NCI-H2227 (cell line): Measurements from ENCODE around the gene TMEM209.
"Not testable (repeated sequence)": the region's sequence is repeated elsewhere in the genome, so short reads cannot be mapped to it uniquely, and the experiment has no call there.

Experiments used
- DNase-seq: peaks from one replicate; lab custom pipeline; 2025; ENCODE audit not compliant: unreplicated experiment; lab: John Stamatoyannopoulos, UW

TMEM209 gene

GRCh38 chr7:130174237-130174959 is 30.8 kb downstream of the TMEM209 start:
- no peak for DNase-seq

- DNase-seq, result no peak
Observed at GRCh38 chr7:130162196-130162595, 43.0 kb downstream of the TMEM209 start.

GRCh38 chr7:130160455-130160854 is 44.8 kb downstream of the TMEM209 start:
- DNase-seq, result no peak

DNA sequence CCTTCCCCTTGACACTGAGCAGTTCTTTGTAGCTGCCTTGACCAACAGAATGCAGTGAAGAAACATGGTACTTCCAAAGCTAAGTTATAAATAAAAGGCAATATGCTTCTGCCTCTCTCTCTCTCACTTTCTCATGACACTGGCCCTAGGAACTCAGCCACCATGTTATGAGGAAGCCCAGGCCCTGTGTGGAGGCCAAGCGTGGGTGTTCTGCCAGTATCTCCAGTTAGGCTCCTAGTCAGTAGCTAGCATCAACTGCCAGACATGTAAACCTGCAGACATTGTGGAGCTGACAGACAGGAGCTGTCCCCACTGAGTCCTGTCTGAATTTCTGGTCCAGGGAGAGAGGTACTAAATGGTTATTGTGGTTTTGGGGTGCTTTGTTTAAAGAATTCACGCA is 45.2 kb downstream of the TMEM209 start:
- DNase-seq, result no peak

GRCh38 chr7:130157700-130158099 is 47.5 kb downstream of the TMEM209 start:
- DNase-seq, result no peak

DNA sequence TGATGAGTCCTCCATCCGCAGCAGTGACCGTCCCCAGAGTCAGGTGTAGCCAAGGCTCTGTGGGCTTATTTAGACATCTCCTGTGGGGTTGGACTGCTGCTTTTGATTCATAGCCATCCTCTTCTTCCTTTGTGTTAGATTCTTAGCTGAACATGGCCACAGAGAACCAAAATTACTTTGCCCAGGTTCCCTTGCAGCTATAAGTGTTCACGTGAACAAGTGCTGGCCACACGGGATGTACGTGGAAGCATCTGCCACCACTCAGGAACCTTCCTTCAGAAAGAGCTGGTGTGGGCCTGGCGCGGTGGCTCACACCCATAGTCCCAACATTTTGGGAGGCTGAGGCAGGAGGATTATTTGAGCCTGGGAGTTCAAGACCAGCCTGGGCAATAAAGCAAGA is 49.1 kb downstream of the TMEM209 start:
- DNase-seq, result no peak

GRCh38 chr7:130154501-130155317 is 50.5 kb downstream of the TMEM209 start:
- no peak for DNase-seq

DNA sequence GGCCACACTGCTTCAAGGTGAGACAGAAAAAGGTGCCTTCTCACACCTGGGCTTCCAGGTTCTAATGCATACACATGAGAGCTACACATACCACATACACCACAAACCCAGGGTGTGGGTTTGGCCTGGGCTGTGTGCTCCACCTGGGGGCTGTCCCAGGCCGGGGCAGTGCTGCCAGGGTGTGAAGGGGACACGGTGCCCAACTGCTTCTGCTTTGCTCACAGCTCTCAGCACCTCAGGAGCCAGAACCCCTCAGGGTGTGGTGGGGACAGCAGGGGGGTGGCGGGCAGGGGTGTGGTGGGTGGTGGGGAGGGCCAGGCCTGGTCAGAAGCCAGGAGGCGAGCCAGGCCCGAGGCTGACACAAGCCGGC is 51.1 kb downstream of the TMEM209 start:
- no peak for DNase-seq

GRCh38 chr7:130153211-130153908 is 51.8 kb downstream of the TMEM209 start:
- no peak for DNase-seq

DNA sequence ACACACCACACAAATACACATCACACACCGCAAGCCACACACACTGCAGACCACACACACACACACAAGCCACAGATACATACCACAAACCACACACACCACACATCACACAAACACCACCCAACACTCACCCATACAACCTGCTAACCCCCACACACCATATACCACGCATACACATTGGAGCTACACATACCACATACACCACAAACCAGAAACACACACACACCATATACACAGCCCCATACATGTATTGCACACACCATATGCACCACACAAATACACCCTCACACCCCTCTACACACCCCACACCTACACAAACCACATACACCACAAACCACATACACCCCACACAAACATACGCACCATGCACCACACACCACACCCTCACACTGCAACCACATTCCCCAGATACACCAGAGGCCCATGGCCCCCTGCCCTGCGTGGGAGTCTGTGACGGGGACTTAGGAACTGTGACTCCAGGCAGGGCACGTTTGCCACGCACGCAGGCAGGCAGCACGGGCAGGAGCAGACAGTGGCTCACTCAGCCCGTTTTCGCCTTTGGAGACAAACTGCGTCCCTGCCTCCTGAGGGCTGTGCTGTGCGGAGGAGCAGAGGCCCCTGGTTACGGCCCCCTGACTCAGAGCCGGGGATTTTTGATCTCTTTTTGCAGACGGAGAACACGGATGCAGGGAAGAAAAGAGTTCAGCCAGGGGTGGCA is 52.6 kb downstream of the TMEM209 start:
- DNase-seq, result no peak

GRCh38 chr7:130151591-130152492 is 53.4 kb downstream of the TMEM209 start:
- DNase-seq, result no peak

DNA sequence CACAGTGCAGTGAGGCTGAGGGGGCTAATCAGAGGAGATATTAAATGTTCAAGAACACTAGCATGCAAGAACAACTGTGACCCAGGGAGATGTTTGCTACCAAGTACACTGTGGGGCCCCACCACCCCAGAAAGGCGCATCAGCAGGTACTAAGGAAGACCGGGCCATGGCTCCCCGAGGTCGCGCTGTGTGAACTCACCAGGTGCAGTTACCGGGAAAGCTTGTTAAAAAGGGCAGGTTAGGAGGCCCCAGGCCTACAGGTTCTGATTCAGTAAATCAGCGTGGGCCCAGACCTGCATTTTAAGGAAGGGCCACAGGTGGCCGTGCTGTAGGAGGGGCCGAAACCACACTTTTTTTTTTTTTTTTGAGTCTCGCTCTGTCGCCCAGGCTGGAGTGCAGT is 54.6 kb downstream of the TMEM209 start:
- DNase-seq, result no peak

DNA sequence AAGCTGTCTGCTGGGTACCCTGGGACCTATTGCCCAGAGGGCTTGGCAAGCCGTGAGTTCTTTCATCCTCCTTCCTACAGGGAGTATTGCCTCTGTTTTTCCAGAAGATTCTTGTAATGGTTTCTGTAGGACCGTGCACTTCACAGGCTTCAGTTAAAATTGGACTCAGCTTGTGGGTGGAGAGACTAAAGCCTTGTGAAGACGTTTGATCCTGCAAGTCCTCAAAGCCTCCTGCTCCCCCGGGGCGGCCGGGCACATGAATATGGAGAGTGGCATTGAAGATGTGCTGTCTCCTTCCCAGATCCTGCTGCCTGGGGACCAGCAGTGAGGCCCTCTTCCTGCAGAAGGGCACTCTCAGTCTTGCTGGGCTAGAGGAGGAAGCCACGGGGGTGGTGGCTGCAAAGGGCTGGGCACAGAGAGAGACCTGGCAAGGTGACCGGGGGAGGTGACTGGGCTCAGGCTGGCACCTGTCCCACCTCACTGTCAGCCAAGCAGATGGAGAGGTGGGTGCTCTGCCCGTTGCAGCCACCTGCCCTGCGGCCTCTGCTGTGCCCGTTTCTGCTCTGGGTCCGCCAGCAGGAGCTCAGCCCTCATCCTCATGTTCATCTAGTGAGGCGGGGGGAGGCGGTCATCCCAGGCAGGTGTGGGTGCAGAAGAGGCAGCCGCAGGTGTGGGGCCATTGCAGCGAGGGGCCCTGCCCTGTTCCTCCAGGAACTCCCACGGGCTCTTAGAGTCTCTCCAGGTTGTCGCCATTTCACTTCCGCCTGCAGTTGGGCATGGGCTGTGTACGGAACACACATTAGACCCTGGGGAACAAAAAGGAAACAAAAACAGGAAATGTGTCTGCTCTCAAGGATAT is 55.7 kb downstream of the TMEM209 start:
- no peak for DNase-seq

DNA sequence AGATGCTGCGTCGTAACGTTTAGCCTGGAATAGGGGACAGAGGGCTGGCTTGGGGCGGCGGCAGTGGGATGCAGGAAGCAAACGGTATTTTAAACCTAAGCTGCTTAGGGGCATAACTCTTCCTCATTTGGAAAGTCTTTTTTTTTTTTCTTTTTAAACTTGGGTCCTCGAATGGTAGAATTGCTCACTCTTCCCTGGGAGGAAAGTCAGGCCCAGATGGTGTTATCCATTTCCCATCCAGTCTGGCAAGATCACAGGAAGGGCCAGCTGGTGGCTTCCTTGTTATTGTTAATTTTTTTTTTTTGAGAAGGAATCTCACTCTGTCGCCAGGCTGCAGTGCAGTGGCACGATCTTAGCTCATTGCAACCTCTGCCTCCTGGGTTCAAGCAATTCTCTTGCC is 56.6 kb downstream of the TMEM209 start:
- no peak for DNase-seq

GRCh38 chr7:130147710-130148325 is 57.4 kb downstream of the TMEM209 start:
- no peak for DNase-seq

DNA sequence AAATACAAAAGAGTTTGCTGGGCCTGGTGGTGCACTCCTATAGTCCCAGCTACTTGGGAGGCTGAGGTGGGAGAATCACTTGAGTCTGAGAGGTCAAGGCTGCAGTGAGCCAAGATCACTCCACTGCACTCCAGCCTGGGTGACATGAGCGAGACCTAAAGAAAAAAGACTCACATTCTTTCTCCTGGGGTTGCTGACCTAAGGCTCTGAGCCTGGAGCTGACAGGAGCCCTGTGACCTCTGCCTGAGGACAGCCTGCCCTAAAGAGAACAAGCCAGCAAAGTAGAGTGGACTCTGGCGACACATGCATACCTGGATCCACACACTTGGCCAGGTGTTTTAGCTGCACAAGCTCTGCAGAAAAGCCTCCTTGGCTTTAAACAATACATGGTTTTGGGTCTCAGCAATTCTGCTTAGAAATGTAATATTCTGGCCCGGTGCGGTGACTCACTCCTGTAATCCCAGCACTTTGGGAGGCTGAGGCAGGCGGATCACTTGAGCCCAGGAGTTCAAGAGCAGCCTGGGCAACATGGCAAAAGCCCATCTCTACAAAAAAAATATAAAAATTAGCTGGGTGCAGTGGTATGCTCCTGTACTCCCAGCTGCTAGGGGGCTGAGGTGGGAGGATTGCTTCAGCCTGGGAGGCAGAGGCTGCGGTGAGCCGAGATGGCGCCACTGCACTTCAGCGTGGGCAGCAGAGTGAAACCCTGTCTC is 58.4 kb downstream of the TMEM209 start:
- DNase-seq, result no peak

- not testable (repeated sequence) for DNase-seq
Observed at GRCh38 chr7:130146142-130146541, 59.1 kb downstream of the TMEM209 start.

- DNase-seq, result no peak
Observed at GRCh38 chr7:130145424-130146100, 59.6 kb downstream of the TMEM209 start.
